Body of pancreas (tissue), 4 donors: ENCODE measurements around the gene XPR1. TPM values are rescaled to one million over a fixed set of nuclear protein-coding genes. Genes with fewer than 3 reads are reported as not detected.
"Not testable (repeated sequence)": the region's sequence is repeated elsewhere in the genome, so short reads cannot be mapped to it uniquely, and the experiment has no call there.

Source experiments
- ATAC-seq: fragments of 150-250 bp; one replicate; pipeline ENCODE4 v1.9.1; 2016
- DNase-seq, 4 donors: peaks; one replicate each; pipeline ENCODE4 v3.0.0-alpha.2; 2019
- H3K27ac ChIP-seq, 4 donors: fragments of 200-600 bp; sonication (generic); 1 replicate in 3 of 4; 2 replicates in 1 of 4; pipeline versions ENCODE4 v1.5.1 to v1.6.1; 2016 to 2019; ENCODE audit warnings: mild to moderate bottlenecking in 1 of 4, mixed read lengths in 1 of 4, moderate library complexity in 1 of 4
- H3K27me3 ChIP-seq, 2 donors: fragments of 200-600 bp; sonication (generic); one replicate each; pipeline ENCODE4 v1.6.0; 2016; ENCODE audit warnings: mild to moderate bottlenecking in 1 of 2
- H3K36me3 ChIP-seq, 2 donors: fragments of 200-600 bp; sonication (generic); replicated peaks in 1 of 2; 2 replicates each; pipeline ENCODE4 v1.5.1; 2016; ENCODE audit warnings: low read depth in 2 of 2; ENCODE audit not compliant: insufficient read depth in 1 of 2
- H3K4me1 ChIP-seq: fragments of 200-600 bp; sonication (generic); one replicate; pipeline ENCODE4 v1.6.0; 2016
- H3K4me3 ChIP-seq, 2 donors: fragments of 200-600 bp; sonication (generic); 1 replicate in 1 of 2; 2 replicates in 1 of 2; pipeline ENCODE4 v1.5.1; 2016 to 2019
- H3K9me3 ChIP-seq, 3 donors: fragments of 200-600 bp; sonication (generic); 1 replicate in 2 of 3; 2 replicates in 1 of 3; pipeline ENCODE4 v1.5.1; 2016
- CTCF ChIP-seq, 7 experiments: fragments of 450-650 bp in 4 of 7; fragments of 200-600 bp in 3 of 7; sonication (generic) in 3 of 7; IDR thresholded peaks; one replicate each; pipeline ENCODE4 v1.5.1; 2016 to 2019; ENCODE audit warnings: antibody characterized with exemption in 7 of 7
- POLR2A ChIP-seq, 3 donors: fragments of 450-650 bp; IDR thresholded peaks; one replicate each; pipeline ENCODE4 v1.6.1; 2016; ENCODE audit warnings: antibody characterized with exemption in 3 of 3, mild to moderate bottlenecking in 2 of 3
- WGBS, 2 donors: methylation state at CpG; one replicate each; pipeline ENCODE4 v1.1.5; 2017; 5-methylcytosine and 5-hydroxymethylcytosine counted together
- intact Hi-C: fragments of 100-400 bp; cut with DNase I; formaldehyde crosslinking; loops from one replicate; pipeline ENCODE4 v1.15.1; 2023
- total RNA-seq, 2 donors: library from RNA; depleted of rRNA; stranded (reverse); fragments of >200 nt; gene quantifications; one replicate each; pipeline ENCODE4 v1.1.0, GENCODE V29; 2016

Gene XPR1
- total RNA-seq, 2 donors from 2014 or later, result 11.5 to 13.0 TPM

GRCh38 chr1:180821970-180822369, 190.1 kb downstream of the XPR1 start:
- no peak for TF ChIP-seq CTCF (IDR thresholded peaks at IDR 0.05)
- TF ChIP-seq POLR2A (IDR thresholded peaks at IDR 0.05), result no peak
- WGBS, 2 donors, result 67 to 74% methylated on average over 2 of the region's 2 CpGs
- Histone ChIP-seq H3K27me3 (no peaks in the 10 kb centered on the region), H3K4me3 (no peak overlapping the region), H3K36me3 (no peaks in the 10 kb centered on the region), H3K4me1 (no peaks in the 10 kb centered on the region), H3K27ac (no peak overlapping the region), H3K9me3 (no peaks in the 10 kb centered on the region)
- ATAC-seq, result no peak
- DNase-seq, result no peak
- intact Hi-C loops, result no loop called here

GRCh38 chr1:180831507-180831906, 199.7 kb downstream of the XPR1 start:
- ATAC-seq, result not testable (repeated sequence)

GRCh38 chr1:180833180-180833579, 201.4 kb downstream of the XPR1 start:
- H3K4me3 ChIP-seq, ATAC-seq, H3K27me3 ChIP-seq, intact Hi-C loops, H3K36me3 ChIP-seq, H3K27ac ChIP-seq, DNase-seq, H3K9me3 ChIP-seq, H3K4me1 ChIP-seq: not testable (repeated sequence)
- WGBS, 2 donors, result 92 to 100% methylated on average over 1 of the region's 1 CpG

More at GRCh38 chr1:180831507-180831906, 199.7 kb downstream of the XPR1 start:
- intact Hi-C loops, H3K27ac ChIP-seq, DNase-seq, H3K4me3 ChIP-seq, H3K27me3 ChIP-seq, H3K36me3 ChIP-seq, H3K4me1 ChIP-seq, H3K9me3 ChIP-seq: not testable (repeated sequence)
- 88 to 96% methylated on average over 2 of the region's 2 CpGs for WGBS, 2 donors

GRCh38 chr1:180836449-180836848, 204.6 kb downstream of the XPR1 start:
- 93 to 97% methylated on average over 6 of the region's 6 CpGs for WGBS, 2 donors
- H3K27ac ChIP-seq, result no peak overlapping the region
- ATAC-seq, result no peak
- peaks cover 0 to 1% of the 10 kb centered on the region in 2 donors for H3K36me3 ChIP-seq
- TF ChIP-seq POLR2A (IDR thresholded peaks at IDR 0.05), result no peak
- TF ChIP-seq CTCF (IDR thresholded peaks at IDR 0.05), result no peak
- peaks cover 7% of the 10 kb centered on the region for H3K4me1 ChIP-seq
- DNase-seq, result no peak
- no peaks in the 10 kb centered on the region for H3K9me3 ChIP-seq
- intact Hi-C loops, result no loop called here
- H3K27me3 ChIP-seq, result no peaks in the 10 kb centered on the region
- no peak overlapping the region for H3K4me3 ChIP-seq

GRCh38 chr1:180837020-180837419, 205.2 kb downstream of the XPR1 start:
- Histone ChIP-seq H3K4me1 (peaks cover 13% of the 10 kb centered on the region), H3K27ac (no peak overlapping the region), H3K9me3 (no peaks in the 10 kb centered on the region), H3K27me3 (no peaks in the 10 kb centered on the region), H3K36me3 (peaks cover 0 to 1% of the 10 kb centered on the region in 2 donors), H3K4me3 (no peak overlapping the region)
- 82 to 90% methylated on average over 3 of the region's 3 CpGs for WGBS, 2 donors
- TF ChIP-seq CTCF (IDR thresholded peaks at IDR 0.05) (no peak), POLR2A (IDR thresholded peaks at IDR 0.05) (no peak)
- ATAC-seq (no peak), DNase-seq (no peak)
- intact Hi-C loops, result no loop called here

- WGBS, 2 donors, result 94% methylated on average over 3 of the region's 3 CpGs
- TF ChIP-seq POLR2A (IDR thresholded peaks at IDR 0.05) (no peak), CTCF (IDR thresholded peaks at IDR 0.05) (no peak)
- H3K9me3 ChIP-seq, result no peaks in the 10 kb centered on the region
- DNase-seq, result no peak
- peaks cover 26% of the 10 kb centered on the region for H3K4me1 ChIP-seq
- no peak overlapping the region for H3K27ac ChIP-seq
- H3K27me3 ChIP-seq, result no peaks in the 10 kb centered on the region
- H3K36me3 ChIP-seq, result peaks cover 0 to 1% of the 10 kb centered on the region in 2 donors
- no peak for ATAC-seq
- intact Hi-C loops, result no loop called here
- no peak overlapping the region for H3K4me3 ChIP-seq
Observed at GRCh38 chr1:180838535-180838934, 206.7 kb downstream of the XPR1 start.
